ENCODE measurements around the gene SYT8. TPM values are rescaled to one million over a fixed set of nuclear protein-coding genes. Genes with fewer than 3 reads are reported as not detected.

SYT8 gene
- total and polyA plus RNA-seq, 3 experiments from 2014 or later, result not detected

GRCh38 chr11:1838426-1839144 lies 3.8 kb downstream of the SYT8 start, which contains the start of gene TNNI2:
TSS of gene TNNI2 (plus strand) at chr11:1838981. CDS start at chr11:1839697, 716 bp downstream.
- Histone ChIP-seq H3K27ac (ENCODE audit: low read depth, low read length) (no peak within 1 kb of the TSS), H3K9me3 (ENCODE audit: low read length) (no peaks in the 10 kb centered on the region), H3K4me1 (ENCODE audit: insufficient read depth, low read length) (peaks cover 17% of the 10 kb centered on the region), H3K4me3 (ENCODE audit: low read length) (no peak within 1 kb of the TSS), H3K36me3 (ENCODE audit: insufficient read depth, low read length) (no peaks in the 10 kb centered on the region), H3K27me3 (ENCODE audit: insufficient read depth, low read length, poor library complexity, severe bottlenecking) (no peaks in the 10 kb centered on the region)
- peak in 1 of 5 donors; percentile 48 for DNase-seq
- Mint-ChIP-seq H3K27ac (peak within 1 kb of the TSS in 4 of 8 donors; percentile 29 to 79 (median 70)), H3K27me3 (peaks cover 0 to 2% of the 10 kb centered on the region in 2 donors), H3K4me3 (peak within 1 kb of the TSS in 1 of 7 donors; percentile 34), H3K4me1 (peaks cover 10 to 30% (median 12%) of the 10 kb centered on the region in 3 donors), H3K9me3 (no peaks in the 10 kb centered on the region), H3K36me3 (no peaks in the 10 kb centered on the region)
- ChIA-PET CTCF (interaction anchor here (1.0 to 3.4 kb wide), 8 partner anchors 9 to 313 kb away, joined by 3 to 13 read pairs (median 4); no protein-coding TSS in a partner anchor), POLR2A (interaction anchor here (0.5 to 1.2 kb wide), 2 partner anchors 9 to 13 kb away, joined by 3 to 5 read pairs; no protein-coding TSS in a partner anchor)

- H3K4me3 ChIP-seq (ENCODE audit: low read length), result no peak overlapping the region
- no peaks in the 10 kb centered on the region for H3K36me3 Mint-ChIP-seq
- H3K4me1 ChIP-seq (ENCODE audit: insufficient read depth, low read length), result peaks cover 25% of the 10 kb centered on the region
- H3K27ac Mint-ChIP-seq, result peak overlapping the region in 4 of 8 donors; percentile 29 to 79 (median 70)
- H3K4me3 Mint-ChIP-seq, result peak overlapping the region in 1 of 7 donors; percentile 32
- ChIA-PET POLR2A (interaction anchor here (1.2 kb wide), 1 partner anchor 12 kb away, joined by 5 read pairs; no protein-coding TSS in a partner anchor), CTCF (interaction anchor here (1.2 to 3.4 kb wide), 6 partner anchors 36 to 312 kb away, joined by 3 to 13 read pairs (median 6); no protein-coding TSS in a partner anchor)
- no peaks in the 10 kb centered on the region for H3K36me3 ChIP-seq (ENCODE audit: insufficient read depth, low read length)
- no peak overlapping the region for H3K27ac ChIP-seq (ENCODE audit: low read depth, low read length)
- peaks cover 0 to 2% of the 10 kb centered on the region in 2 donors for H3K27me3 Mint-ChIP-seq
- H3K4me1 Mint-ChIP-seq, result peaks cover 18 to 38% (median 20%) of the 10 kb centered on the region in 3 donors
- DNase-seq, result peak in 1 of 5 donors; percentile 34
- H3K9me3 Mint-ChIP-seq, result no peaks in the 10 kb centered on the region
- no peaks in the 10 kb centered on the region for H3K27me3 ChIP-seq (ENCODE audit: insufficient read depth, low read length, poor library complexity, severe bottlenecking)
- no peaks in the 10 kb centered on the region for H3K9me3 ChIP-seq (ENCODE audit: low read length)
These were observed 4.6 kb downstream of the SYT8 start for GRCh38 chr11:1839204-1839923.

- no peaks in the 10 kb centered on the region for H3K27me3 ChIP-seq (ENCODE audit: insufficient read depth, low read length, poor library complexity, severe bottlenecking)
- H3K27ac Mint-ChIP-seq, result peak overlapping the region in 4 of 8 donors; percentile 29 to 79 (median 70)
These were observed 5.4 kb downstream of the SYT8 start for GRCh38 chr11:1839924-1840779.

GRCh38 chr11:1840780-1841480 lies 6.1 kb downstream of the SYT8 start:
- peaks cover 0 to 1% of the 10 kb centered on the region in 2 donors for H3K27me3 Mint-ChIP-seq
- H3K9me3 Mint-ChIP-seq, result no peaks in the 10 kb centered on the region
- ChIA-PET POLR2A (interaction anchor here (1.1 kb wide), 1 partner anchor 10 kb away, joined by 3 read pairs; no protein-coding TSS in a partner anchor), CTCF (interaction anchor here (0.7 to 3.4 kb wide), 6 partner anchors 10 to 311 kb away, joined by 3 to 13 read pairs (median 8); partner anchors contain the start of gene LSP1)
- peaks cover 34 to 54% (median 34%) of the 10 kb centered on the region in 3 donors for H3K4me1 Mint-ChIP-seq
- no peak overlapping the region for H3K27ac ChIP-seq (ENCODE audit: low read depth, low read length)
- H3K36me3 Mint-ChIP-seq, result no peaks in the 10 kb centered on the region
- H3K4me3 Mint-ChIP-seq, result peak overlapping the region in 1 of 7 donors; percentile 34
- H3K9me3 ChIP-seq (ENCODE audit: low read length), result no peaks in the 10 kb centered on the region
- peaks cover 41% of the 10 kb centered on the region for H3K4me1 ChIP-seq (ENCODE audit: insufficient read depth, low read length)
- H3K27me3 ChIP-seq (ENCODE audit: insufficient read depth, low read length, poor library complexity, severe bottlenecking), result no peaks in the 10 kb centered on the region
- H3K27ac Mint-ChIP-seq, result no peak overlapping the region
- H3K36me3 ChIP-seq (ENCODE audit: insufficient read depth, low read length), result no peaks in the 10 kb centered on the region
- H3K4me3 ChIP-seq (ENCODE audit: low read length), result no peak overlapping the region
- peak in 1 of 5 donors; percentile 47 for DNase-seq

More at GRCh38 chr11:1839924-1840779, 5.4 kb downstream of the SYT8 start:
- Mint-ChIP-seq H3K9me3 (no peaks in the 10 kb centered on the region), H3K4me3 (peak overlapping the region in 3 of 7 donors; percentile 32 to 69 (median 34)), H3K36me3 (no peaks in the 10 kb centered on the region), H3K27me3 (peaks cover 0 to under 1% of the 10 kb centered on the region in 2 donors), H3K4me1 (peaks cover 26 to 46% (median 27%) of the 10 kb centered on the region in 3 donors)
- DNase-seq, result peak in 1 of 5 donors; percentile 48
- ChIA-PET CTCF (interaction anchor here (0.7 to 3.4 kb wide), 7 partner anchors 11 to 312 kb away, joined by 3 to 13 read pairs (median 7); partner anchors contain the start of gene LSP1), POLR2A (interaction anchor here (1.1 kb wide), 1 partner anchor 11 kb away, joined by 3 read pairs; no protein-coding TSS in a partner anchor)
- no peaks in the 10 kb centered on the region for H3K9me3 ChIP-seq (ENCODE audit: low read length)
- H3K4me3 ChIP-seq (ENCODE audit: low read length), result no peak overlapping the region
- peaks cover 33% of the 10 kb centered on the region for H3K4me1 ChIP-seq (ENCODE audit: insufficient read depth, low read length)
- no peak overlapping the region for H3K27ac ChIP-seq (ENCODE audit: low read depth, low read length)
- no peaks in the 10 kb centered on the region for H3K36me3 ChIP-seq (ENCODE audit: insufficient read depth, low read length)

GRCh38 chr11:1841511-1842148 lies 6.8 kb downstream of the SYT8 start:
- no peaks in the 10 kb centered on the region for H3K36me3 Mint-ChIP-seq
- H3K4me3 Mint-ChIP-seq, result no peak overlapping the region
- no peaks in the 10 kb centered on the region for H3K9me3 ChIP-seq (ENCODE audit: low read length)
- DNase-seq, result peak in 1 of 5 donors; percentile 34
- peak overlapping the region in 2 of 8 donors; percentile 32 to 70 for H3K27ac Mint-ChIP-seq
- ChIA-PET CTCF (interaction anchor here (2.0 to 3.4 kb wide), 4 partner anchors 9 to 148 kb away, joined by 7 to 13 read pairs (median 8); partner anchors contain the start of gene LSP1), POLR2A (no interaction called here)
- peaks cover 48% of the 10 kb centered on the region for H3K4me1 ChIP-seq (ENCODE audit: insufficient read depth, low read length)
- peaks cover 36 to 61% (median 37%) of the 10 kb centered on the region in 3 donors for H3K4me1 Mint-ChIP-seq
- no peaks in the 10 kb centered on the region for H3K27me3 ChIP-seq (ENCODE audit: insufficient read depth, low read length, poor library complexity, severe bottlenecking)
- H3K9me3 Mint-ChIP-seq, result no peaks in the 10 kb centered on the region
- no peak overlapping the region for H3K4me3 ChIP-seq (ENCODE audit: low read length)
- H3K27ac ChIP-seq (ENCODE audit: low read depth, low read length), result no peak overlapping the region
- peaks cover 0 to 1% of the 10 kb centered on the region in 2 donors for H3K27me3 Mint-ChIP-seq
- H3K36me3 ChIP-seq (ENCODE audit: insufficient read depth, low read length), result no peaks in the 10 kb centered on the region

- H3K36me3 Mint-ChIP-seq, result no peaks in the 10 kb centered on the region
- H3K9me3 Mint-ChIP-seq, result no peaks in the 10 kb centered on the region
- H3K27ac Mint-ChIP-seq, result peak overlapping the region in 2 of 8 donors; percentile 42 to 70
- Histone ChIP-seq H3K36me3 (ENCODE audit: insufficient read depth, low read length) (no peaks in the 10 kb centered on the region), H3K4me1 (ENCODE audit: insufficient read depth, low read length) (peaks cover 50% of the 10 kb centered on the region), H3K4me3 (ENCODE audit: low read length) (no peak overlapping the region), H3K27me3 (ENCODE audit: insufficient read depth, low read length, poor library complexity, severe bottlenecking) (no peaks in the 10 kb centered on the region), H3K9me3 (ENCODE audit: low read length) (no peaks in the 10 kb centered on the region), H3K27ac (ENCODE audit: low read depth, low read length) (no peak overlapping the region)
- H3K4me1 Mint-ChIP-seq, result peaks cover 37 to 67% (median 40%) of the 10 kb centered on the region in 3 donors
- peaks cover 0 to 1% of the 10 kb centered on the region in 2 donors for H3K27me3 Mint-ChIP-seq
- ChIA-PET CTCF (interaction anchor here (1.0 to 2.3 kb wide), 5 partner anchors 8 to 309 kb away, joined by 3 to 9 read pairs (median 7); partner anchors contain the start of gene LSP1), POLR2A (interaction anchor here (0.9 kb wide), 1 partner anchor 76 kb away, joined by 3 read pairs; no protein-coding TSS in a partner anchor)
- peak in 1 of 5 donors; percentile 10 for DNase-seq
- H3K4me3 Mint-ChIP-seq, result no peak overlapping the region
These were observed 7.6 kb downstream of the SYT8 start for GRCh38 chr11:1842149-1843097.
